ENCODE results near the gene RB1.

DNA sequence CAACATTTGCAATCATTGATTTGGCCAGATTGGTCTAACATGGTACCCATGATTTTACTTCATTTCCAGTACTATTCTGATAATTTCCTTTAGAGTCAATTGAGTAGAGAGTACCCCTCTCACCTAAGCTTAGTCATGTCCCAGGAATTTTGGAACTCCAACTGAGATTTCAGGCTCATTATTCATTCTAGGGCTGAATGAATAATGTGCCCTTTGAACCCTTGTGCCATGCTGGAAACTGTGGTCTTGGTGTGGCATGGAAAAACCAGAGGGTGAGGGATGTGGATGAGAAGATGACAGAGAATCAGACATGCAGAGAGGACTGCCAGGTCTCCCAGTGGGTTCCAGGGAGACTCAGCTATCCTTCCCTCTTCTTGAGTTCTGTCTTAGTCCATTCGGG lies 40.4 kb upstream of the RB1 start:
- TF ChIP-seq EZH2 (IDR thresholded peaks at IDR 0.05; ENCODE audit: insufficient read depth, poor library complexity, severe bottlenecking): no peak
- TF ChIP-seq EZH2phosphoT487 (IDR thresholded peaks at IDR 0.05; ENCODE audit: insufficient read depth, low read depth): no peak
